Activated T-cell treated with anti-CD3 and anti-CD28 coated beads for 4 hours (primary cell): ENCODE results near the gene OSBPL5.
A peak's percentile ranks its signal among the peaks of the same experiment; 100 is the strongest.

Experiments
- DNase-seq: peaks from one replicate; pipeline ENCODE4 v3.0.0-alpha.2; 2020

OSBPL5 gene

GRCh38 chr11:3096909-3097530 lies 68.1 kb downstream of the OSBPL5 start:
- DNase-seq, result no peak

DNA sequence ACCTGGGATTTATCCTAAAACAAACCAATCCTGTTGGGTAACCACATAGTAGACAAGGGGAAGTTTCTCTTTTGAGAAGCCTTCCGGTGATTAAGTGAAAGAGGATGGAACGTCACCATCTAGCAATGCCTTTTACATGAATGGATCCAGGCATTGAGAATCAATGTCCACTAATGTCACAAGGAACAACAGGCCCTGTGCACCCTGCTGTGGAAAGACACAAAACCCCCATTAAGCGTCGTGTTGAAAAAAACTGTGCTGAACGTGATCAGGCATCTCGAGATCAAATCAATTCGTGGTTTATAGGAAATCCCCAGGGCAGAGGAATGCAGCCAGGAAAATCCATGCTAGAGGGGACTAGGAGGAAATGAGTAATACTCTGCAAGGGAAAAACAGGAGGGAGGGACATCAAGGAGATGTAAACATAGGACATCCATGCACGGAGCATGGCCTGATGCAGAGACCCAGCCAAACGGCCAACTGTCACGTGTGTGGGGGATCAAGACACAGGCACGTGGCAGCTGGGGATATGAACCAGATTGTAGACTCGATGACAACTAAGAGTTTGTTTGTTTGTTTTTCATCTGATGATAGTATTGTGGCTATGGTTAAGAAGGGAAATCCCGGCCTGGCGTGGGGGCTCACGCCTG lies 69.3 kb downstream of the OSBPL5 start:
- no peak for DNase-seq

DNA sequence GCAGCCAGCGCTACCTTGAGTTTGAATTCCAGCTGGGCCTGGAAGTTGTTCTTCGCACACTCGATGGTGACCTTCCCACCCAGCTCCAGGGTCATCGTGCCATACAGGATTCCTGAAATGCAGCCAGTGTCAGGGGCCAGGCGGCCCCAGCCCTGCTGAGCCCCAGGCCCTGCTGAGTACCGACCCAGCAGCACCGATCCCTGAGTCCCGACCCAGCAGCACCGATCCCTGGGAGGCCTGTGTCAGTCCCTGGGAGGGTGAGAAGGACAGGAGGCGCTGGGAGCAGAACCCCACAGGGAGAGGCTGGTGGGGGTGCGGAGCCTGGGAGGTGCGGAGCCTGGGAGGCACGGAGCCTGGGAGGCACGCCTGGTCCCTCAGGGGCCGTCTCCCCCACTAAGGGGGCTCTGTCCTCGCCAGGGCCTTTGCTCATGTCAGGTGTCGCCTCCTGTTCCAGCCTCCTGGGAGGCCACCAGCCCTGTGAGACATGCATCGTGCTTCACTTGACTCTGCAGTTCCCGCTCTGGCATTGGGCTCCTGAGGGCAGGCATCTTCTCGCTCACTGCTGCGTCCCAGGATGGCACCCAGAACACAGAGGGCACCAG lies 70.8 kb downstream of the OSBPL5 start:
- DNase-seq, result no peak

DNA sequence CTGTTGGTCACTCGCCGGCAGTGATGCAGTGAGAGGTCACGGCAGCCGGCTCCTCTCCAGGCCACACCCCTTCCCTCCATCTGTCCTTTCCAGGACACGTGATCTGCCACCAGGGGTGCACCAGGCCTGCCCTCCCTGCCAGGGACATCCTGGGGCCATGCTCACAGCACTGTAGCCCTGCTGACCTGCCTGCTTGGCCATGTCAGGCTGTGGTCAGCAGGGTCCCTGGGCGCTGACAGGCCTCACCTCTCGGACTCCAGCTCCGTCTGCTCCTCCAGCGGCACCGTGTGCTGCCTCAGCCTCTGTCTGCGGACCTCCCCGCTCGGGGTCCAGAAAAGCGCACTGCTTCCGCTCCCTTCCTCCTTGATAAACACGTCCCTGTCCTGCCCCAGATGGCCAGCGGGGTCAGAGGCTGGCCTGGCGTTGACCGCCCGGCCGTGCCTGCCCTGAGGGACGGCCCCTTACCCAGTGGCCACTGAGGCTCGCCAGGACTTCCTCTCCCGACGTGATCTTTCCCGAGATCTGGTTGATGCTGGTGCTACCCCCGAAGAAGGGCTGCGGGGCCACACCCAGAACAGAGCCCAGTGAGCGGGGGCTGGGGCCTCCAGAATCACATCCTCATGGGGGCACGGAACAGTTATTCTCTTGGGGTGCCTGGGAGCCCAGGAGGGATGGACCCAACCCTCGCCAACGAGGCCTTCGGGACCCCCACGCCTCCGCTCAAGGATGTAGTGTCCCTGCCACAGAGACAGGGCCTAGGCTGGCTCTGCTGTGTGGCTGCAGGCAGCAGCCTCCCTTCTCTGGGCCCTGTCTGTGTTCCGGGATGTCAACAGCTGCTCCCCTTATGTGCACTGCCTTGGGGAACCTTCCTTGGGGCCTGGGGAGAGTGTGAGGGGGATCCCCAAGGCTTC lies 71.6 kb downstream of the OSBPL5 start:
- DNase-seq, result no peak

GRCh38 chr11:3092603-3093141 lies 72.4 kb downstream of the OSBPL5 start:
- DNase-seq, result no peak

GRCh38 chr11:3091846-3092602 lies 73.1 kb downstream of the OSBPL5 start:
- peak; percentile 63 for DNase-seq

DNA sequence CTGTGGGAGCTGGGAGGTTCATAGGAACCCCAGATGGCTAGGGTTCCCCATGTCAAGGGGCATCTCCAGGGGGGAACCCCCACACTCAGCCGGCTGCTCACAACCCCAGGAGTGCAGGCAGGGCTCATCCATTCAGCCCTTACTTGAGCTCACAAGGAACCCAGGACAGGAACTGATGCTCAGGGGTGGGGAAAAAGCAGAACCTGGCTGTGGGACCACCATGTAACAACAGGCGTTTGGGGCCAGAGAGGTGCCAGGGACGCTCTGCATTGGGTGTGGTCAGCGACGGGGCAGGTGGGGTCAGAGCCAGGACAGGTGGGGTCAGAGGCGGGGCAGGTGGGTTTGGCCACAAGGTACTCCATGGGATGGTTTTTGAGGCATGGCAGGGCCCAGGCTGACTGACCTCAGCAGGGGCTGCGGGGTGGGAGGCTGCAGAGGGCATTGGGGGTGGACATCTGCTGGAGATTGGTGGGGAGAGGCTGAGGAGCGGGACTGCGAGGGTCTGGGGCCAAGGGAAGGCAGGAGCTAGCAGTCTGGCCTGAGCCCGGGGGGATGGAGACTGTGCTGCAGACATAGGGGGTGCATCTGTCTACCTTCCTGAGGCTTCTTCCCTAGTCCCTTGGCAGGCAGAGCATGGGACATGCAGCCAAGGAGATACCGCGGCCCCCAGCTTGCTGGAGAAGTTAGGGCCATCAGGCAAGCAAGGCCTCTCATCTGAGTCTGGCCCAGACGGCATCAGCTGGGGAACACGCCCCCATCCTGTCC lies 73.8 kb downstream of the OSBPL5 start:
- no peak for DNase-seq

DNA sequence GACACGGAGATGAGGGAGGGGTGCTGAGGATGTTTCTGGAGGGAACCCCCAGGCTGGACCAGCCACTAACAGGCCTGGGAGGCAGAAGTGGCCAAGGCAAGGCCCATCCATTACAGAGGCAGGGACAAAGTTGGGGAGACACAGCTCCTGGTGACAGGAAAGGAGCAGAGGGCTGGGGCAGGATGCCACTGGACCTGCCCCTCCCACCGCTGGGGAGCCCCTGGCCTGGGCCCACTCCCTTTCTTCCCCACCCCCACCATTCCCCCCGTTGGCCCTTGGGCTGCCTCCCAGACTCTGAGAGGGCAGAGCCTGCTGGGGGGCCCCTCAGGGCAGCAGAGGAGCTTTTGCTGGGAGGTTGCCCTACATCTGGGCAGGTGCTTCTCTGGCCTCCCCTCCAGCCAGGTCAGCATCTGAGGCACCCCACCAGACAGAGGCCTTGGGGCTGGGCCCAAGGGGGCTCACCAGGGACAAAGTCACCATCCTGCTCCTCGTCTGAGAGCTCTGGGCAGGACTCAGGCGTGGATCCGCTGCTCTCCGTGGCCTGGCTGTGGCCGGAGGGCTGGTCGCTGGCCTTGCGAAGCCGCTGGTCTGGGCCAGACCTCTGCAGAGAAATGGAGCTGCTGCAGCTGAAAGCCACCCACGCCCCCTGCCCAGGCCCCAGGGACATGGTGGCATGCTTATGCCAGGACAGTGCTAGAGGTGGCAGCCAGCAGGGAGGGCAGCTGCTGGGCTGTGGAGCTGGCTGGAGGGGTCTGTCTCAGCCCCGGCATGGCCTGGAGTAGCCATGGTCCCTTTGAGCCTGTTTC lies 74.8 kb downstream of the OSBPL5 start:
- DNase-seq, result no peak

DNA sequence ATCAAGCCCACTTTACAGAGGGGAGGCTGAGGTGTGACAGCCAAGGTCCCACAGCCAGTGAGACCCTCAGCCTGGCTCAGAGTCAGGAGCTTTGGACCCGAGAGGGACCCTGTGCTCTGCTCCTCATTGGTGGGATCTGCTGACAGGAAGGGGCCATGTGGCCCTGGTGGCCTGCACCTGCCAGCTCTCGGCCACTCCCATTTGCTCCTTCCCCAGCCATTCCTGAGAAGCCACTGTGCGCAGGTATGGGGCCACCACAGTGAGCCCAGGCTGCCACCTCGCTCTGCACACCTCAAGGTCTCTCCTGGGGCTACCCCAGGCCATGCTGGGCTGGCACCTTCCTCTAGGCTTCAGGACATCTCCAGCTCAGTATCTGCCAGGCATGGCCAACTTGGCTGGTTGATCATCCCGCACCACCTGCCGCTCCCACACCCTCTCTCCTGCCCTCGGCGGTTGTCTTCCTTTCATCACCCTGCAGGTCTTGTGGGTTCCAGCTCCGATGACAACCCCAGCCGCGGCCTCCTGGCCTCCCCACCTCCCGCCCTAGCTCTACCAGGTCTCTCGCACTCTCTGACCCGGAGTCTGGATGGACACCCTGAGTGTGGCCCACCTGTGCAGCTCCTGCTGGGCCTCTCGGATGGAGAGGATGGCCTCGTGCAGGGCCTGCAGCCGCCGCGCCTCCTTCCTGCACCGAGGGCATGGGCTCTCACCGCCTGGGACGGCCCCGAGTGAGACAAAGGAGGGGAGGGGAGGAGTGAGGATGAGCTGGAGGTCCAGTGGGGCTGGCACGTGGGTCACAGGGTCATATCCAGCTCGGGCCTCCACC lies 75.7 kb downstream of the OSBPL5 start:
- no peak for DNase-seq

- no peak for DNase-seq
Measured at GRCh38 chr11:3088806-3089205, 76.3 kb downstream of the OSBPL5 start.

GRCh38 chr11:3087821-3088800 lies 77.0 kb downstream of the OSBPL5 start:
- DNase-seq, result no peak

DNA sequence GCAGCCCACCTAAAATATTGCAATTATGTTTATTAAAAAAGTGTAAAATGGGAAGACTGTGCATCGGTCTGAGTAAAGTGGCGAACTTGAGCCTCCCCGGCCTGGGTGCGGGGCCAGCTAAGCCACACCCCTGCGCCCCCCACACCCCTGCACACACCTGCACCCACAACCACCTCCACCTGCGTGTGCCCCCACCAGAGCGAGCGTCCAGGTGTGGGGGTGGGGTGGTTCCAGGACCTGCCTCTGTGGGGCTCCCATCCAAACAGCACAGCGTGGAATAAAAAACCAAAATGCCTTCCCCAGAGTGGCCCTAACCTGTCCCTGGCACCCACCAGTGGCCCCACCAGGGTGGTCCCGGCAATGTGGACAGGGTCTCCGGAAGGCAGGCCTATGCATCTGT lies 77.7 kb downstream of the OSBPL5 start:
- DNase-seq, result no peak

GRCh38 chr11:3086671-3087150 lies 78.4 kb downstream of the OSBPL5 start:
- no peak for DNase-seq

- DNase-seq, result no peak
Measured at GRCh38 chr11:3086114-3086513, 79.0 kb downstream of the OSBPL5 start.

- DNase-seq, result no peak
Measured at GRCh38 chr11:3085052-3085451, 80.1 kb downstream of the OSBPL5 start.

- DNase-seq, result no peak
Measured at GRCh38 chr11:3083321-3083720, 81.8 kb downstream of the OSBPL5 start.

- DNase-seq, result no peak
Measured at GRCh38 chr11:3081386-3081751, 83.7 kb downstream of the OSBPL5 start.

- no peak for DNase-seq
Measured at GRCh38 chr11:3080733-3081385, 84.3 kb downstream of the OSBPL5 start.
